ENCODE data around the gene DNAJB12. TPM values are rescaled to one million over a fixed set of nuclear protein-coding genes. Genes with fewer than 3 reads are reported as not detected.
"Not testable (repeated sequence)": the region's sequence is repeated elsewhere in the genome, so short reads cannot be mapped to it uniquely, and the experiment has no call there.

The DNAJB12 gene
- total RNA-seq, 1 experiment from 2014 or later, result 58.1 TPM

DNA sequence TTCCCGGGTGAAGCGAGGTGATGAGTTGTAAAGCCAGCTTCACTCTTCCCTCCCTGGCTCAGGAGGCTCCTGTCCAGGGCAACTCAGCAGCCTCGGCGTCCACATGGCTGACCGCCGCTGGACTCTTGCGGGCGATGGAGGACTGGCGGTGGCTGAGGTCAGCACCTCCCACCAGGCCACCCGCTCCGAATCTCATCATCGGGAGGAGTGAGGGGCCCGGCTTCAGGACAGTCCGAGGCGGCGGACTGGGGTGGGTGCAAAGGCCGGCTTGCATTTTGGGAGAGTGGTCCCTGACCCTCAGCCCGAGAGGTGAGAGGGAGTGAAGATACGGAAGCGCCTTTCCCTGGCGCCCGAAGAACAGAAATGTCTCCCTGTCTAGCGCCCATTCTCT, 759 bp downstream of the DNAJB12 start:
- DNase-seq (ENCODE audit: low spot score), result no peak

GRCh38 chr10:72353028-72353964, 1.4 kb downstream of the DNAJB12 start:
- DNase-seq (ENCODE audit: low spot score), result peak; percentile 62

GRCh38 chr10:72351479-72351878, 3.2 kb downstream of the DNAJB12 start:
- no peak for DNase-seq (ENCODE audit: low spot score)

- DNase-seq (ENCODE audit: low spot score), result no peak
Observed at GRCh38 chr10:72349438-72349837, 5.3 kb downstream of the DNAJB12 start.

GRCh38 chr10:72348282-72348681, 6.4 kb downstream of the DNAJB12 start:
- DNase-seq (ENCODE audit: low spot score), result no peak

DNA sequence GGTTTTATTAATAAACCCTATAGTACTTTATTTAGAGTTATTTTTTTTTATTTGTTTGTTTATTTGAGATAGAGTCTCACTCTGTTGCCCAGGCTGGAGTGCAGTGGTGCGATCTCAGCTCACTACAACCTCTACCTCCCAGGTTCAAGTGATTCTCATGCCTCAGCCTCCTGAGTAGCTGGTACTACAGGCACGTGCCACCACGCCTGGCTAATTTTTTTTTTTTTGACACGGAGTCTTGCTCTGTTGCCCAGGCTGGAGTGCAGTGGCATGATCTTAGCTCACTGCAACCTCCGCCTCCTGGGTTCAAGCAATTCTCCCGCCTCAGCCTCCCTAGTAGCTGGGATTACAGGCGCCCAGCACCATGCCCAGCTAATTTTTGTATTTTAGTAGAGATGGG, 8.6 kb downstream of the DNAJB12 start:
- not testable (repeated sequence) for DNase-seq (ENCODE audit: low spot score)

DNA sequence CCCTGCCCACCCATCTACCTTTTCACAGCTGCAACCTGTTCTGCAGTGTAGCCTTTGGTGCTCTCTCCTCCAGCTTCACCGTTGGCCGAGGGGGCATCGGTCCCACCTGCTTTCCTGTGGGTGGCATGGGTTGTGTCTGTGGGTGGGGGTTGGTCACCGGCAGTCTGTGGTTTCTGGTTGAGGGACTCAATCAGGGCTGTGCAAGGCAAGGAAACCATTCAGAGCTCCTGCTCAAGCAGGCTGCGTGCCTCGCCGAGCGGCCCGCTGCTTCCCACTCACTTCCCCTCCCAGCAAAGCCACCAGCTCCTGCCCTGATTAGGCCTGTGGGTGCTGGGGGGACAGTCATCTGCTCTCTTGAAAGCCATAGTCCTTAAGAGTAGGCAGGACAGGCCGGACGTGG, 9.8 kb downstream of the DNAJB12 start:
- no peak for DNase-seq (ENCODE audit: low spot score)

- DNase-seq (ENCODE audit: low spot score), result no peak
Observed at GRCh38 chr10:72342911-72343310, 11.8 kb downstream of the DNAJB12 start.

- DNase-seq (ENCODE audit: low spot score), result peak; percentile 80
Observed at GRCh38 chr10:72340510-72341261, 14.0 kb downstream of the DNAJB12 start.

GRCh38 chr10:72338180-72338579, 16.5 kb downstream of the DNAJB12 start:
- no peak for DNase-seq (ENCODE audit: low spot score)

- no peak for DNase-seq (ENCODE audit: low spot score)
Observed at GRCh38 chr10:72337722-72338121, 17.0 kb downstream of the DNAJB12 start.

DNA sequence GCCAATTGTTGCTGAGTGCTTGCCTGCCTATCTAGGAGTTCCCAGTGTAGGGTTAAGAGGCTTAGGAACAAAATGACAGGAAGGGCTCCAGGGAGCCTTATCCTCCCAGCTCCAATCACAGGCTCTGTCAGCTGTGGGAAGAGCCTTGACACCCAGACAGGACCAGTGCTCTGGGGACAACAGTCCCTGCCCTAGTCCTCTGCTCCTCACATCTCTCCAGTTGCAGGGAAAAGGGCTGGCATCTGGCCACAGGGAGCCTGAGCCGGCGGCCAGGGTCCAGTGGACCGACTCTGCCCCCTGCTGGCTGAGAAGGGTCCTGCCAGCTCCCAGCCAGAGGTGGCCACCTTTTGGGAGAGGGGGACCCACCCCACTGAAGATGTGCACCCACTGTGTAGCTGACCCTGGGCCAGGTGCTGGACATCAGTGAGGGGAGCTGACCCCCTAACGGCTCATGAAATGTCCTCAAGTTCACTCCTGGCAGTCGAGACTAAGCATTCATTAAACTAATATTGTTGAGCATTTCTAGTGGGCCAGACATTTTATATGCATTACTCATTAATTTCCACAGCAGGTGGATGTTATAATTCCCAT, 17.6 kb downstream of the DNAJB12 start:
- DNase-seq (ENCODE audit: low spot score), result peak; percentile 85

GRCh38 chr10:72336259-72337038, 18.3 kb downstream of the DNAJB12 start:
- DNase-seq (ENCODE audit: low spot score), result no peak

DNA sequence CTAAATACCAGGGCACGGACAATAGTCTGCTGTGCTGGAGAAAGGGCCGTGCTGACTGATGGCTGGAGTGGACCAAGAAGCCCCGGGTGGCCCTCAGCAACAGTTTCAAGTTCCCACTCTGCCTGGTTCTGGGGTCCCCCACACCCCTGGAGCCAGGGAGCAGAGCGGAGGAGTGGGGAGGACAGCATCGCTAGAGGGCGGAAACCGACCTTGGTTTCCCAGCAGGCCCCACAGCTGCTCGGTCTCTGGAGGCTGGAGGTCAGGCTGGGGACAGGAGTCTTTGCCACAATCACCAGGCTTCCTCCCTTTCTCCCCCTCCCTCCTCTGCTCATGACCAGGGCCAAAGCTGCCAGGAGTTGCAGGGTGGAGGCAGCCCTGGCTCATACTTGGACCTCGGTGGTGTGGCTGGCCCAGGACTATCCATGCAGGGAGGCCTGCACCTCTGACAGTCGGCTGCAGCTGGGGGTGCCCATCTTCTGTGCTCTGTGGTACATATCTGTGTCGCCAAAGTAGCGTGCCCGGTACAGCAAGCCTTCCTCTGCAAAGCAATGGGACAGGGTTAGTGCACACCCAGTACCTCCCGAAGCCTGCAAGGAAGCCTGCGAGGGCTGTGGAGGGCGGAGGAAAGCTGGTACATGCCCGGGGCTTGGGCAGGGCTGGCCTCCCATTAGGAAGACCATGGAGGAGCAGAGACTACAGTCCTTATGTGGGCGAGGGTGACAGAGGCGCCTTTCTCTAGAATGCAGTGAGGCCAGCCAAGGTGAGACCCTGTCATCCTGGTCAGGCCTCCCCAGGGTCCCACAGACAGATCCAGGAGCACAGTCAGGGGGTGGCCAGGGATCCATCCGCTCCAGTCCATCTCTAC, 19.1 kb downstream of the DNAJB12 start:
- peak; percentile 61 for DNase-seq (ENCODE audit: low spot score)

DNA sequence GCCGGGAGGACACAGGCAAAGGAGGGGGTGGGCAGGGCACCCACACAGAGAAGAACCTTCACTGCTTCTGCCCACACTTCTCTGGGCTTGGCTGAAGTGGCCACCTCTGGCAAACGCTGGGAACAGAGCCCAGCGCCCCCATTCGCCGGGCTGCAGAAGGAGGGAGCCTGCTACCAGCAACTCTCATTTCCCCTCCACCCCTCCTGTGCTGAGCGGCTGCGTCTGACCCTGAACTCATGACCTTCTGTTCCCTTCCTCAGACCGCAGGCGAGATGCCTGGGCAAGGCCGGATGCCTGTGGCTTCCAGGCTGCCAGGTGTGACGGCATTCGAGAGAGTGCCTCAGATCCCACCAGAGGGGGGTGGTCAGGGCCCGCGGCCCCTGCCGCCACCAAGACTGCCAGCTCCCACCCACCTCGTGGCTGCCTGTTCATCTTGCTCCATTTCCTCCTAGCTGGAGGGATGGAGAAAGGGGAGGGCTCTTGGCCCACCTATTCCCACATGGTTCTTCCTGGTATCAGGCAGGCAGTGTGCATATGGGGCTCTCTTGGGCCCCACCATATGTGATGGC, 19.8 kb downstream of the DNAJB12 start:
- peak; percentile 64 for DNase-seq (ENCODE audit: low spot score)

- DNase-seq (ENCODE audit: low spot score), result no peak
Observed at GRCh38 chr10:72334196-72334824, 20.4 kb downstream of the DNAJB12 start.

- no peak for DNase-seq (ENCODE audit: low spot score)
Observed at GRCh38 chr10:72333112-72334015, 21.4 kb downstream of the DNAJB12 start.

GRCh38 chr10:72332423-72333111, 22.2 kb downstream of the DNAJB12 start:
- no peak for DNase-seq (ENCODE audit: low spot score)

All from HT-29 (cell line).